T-cell (primary cell): Measurements from ENCODE around the gene SELENOW. TPM values are rescaled to one million over a fixed set of nuclear protein-coding genes. Genes with fewer than 3 reads are reported as not detected.

ENCODE experiments used
- ATAC-seq, 4 experiments: fragments of 200-7000 bp in 3 of 4; fragments of 150-1000 bp in 1 of 4; cut with Tn5 transposase; replicated peaks in 1 of 4; 1 replicate in 3 of 4; 2 replicates in 1 of 4; pipeline ENCODE4 v1.10.0; 2021; ENCODE audit warnings: moderate library complexity in 3 of 4, mild to moderate bottlenecking in 2 of 4, moderate number of reproducible peaks in 1 of 4
- CTCF ChIA-PET, 2 donors: fragments of 300-600 bp; sonication (Branson Sonifier 250); formaldehyde crosslinking; loops; one replicate each; lab custom pipeline; 2022; ENCODE audit warnings: antibody characterized with exemption in 2 of 2; lab: Charles Lee
- POLR2A ChIA-PET, 2 donors: fragments of 300-600 bp; sonication (Branson Sonifier 250); formaldehyde crosslinking; loops; one replicate each; lab custom pipeline; 2022; ENCODE audit warnings: antibody characterized with exemption in 2 of 2; lab: Charles Lee
- DNase-seq, 35 experiments: peaks; one replicate each; pipeline versions ENCODE4 v3.0.0 to v3.0.0-alpha.2; 2013 to 2023
- H3K27ac ChIP-seq: one replicate; pipeline ENCODE4 v1.5.1; 2013; ENCODE audit warnings: low read length
- H3K27me3 ChIP-seq, 2 experiments: replicated peaks in 1 of 2; 1 replicate in 1 of 2; 2 replicates in 1 of 2; pipeline versions ENCODE4 v1.6.1 to v1.7.0; 2013; ENCODE audit warnings: low read length in 1 of 2, mixed read lengths in 1 of 2; ENCODE audit not compliant: control insufficient read depth in 2 of 2, insufficient read depth in 2 of 2; ENCODE audit errors: extremely low read depth in 1 of 2
- H3K36me3 ChIP-seq, 2 donors: 1 replicate in 1 of 2; 2 replicates in 1 of 2; pipeline versions ENCODE4 v1.6.1 to v1.7.0; 2013; ENCODE audit warnings: low read length in 1 of 2; ENCODE audit not compliant: control insufficient read depth in 2 of 2, insufficient read depth in 1 of 2; ENCODE audit errors: extremely low read depth in 1 of 2
- H3K4me1 ChIP-seq, 2 experiments: 1 replicate in 1 of 2; 2 replicates in 1 of 2; pipeline versions ENCODE4 v1.6.1 to v1.7.0; 2013; ENCODE audit warnings: low read length in 2 of 2, mixed read lengths in 1 of 2; ENCODE audit not compliant: insufficient read depth in 2 of 2, control insufficient read depth in 1 of 2; ENCODE audit errors: extremely low read depth in 1 of 2
- H3K4me3 ChIP-seq, 2 donors: 1 replicate in 1 of 2; 2 replicates in 1 of 2; pipeline versions ENCODE4 v1.5.1 to v1.7.0; 2013; ENCODE audit warnings: mild to moderate bottlenecking in 2 of 2, low read length in 1 of 2, moderate library complexity in 1 of 2; ENCODE audit not compliant: control insufficient read depth in 1 of 2; ENCODE audit errors: extremely low read depth in 1 of 2
- H3K9me3 ChIP-seq: 2 replicates; pipeline ENCODE4 v1.7.0; 2013
- H3K27ac Mint-ChIP-seq, 2 donors: one replicate each; pipeline ENCODE4 v1.8.0; 2020 to 2021; ENCODE audit warnings: mild to moderate bottlenecking in 2 of 2, mixed read lengths in 2 of 2
- H3K27me3 Mint-ChIP-seq, 2 donors: one replicate each; pipeline ENCODE4 v1.8.0; 2021 to 2022; ENCODE audit warnings: mixed read lengths in 2 of 2
- H3K36me3 Mint-ChIP-seq: one replicate; pipeline ENCODE4 v1.8.0; 2021; ENCODE audit warnings: mixed read lengths
- H3K4me1 Mint-ChIP-seq, 3 donors: one replicate each; pipeline ENCODE4 v1.8.0; 2020 to 2022; ENCODE audit warnings: mixed read lengths in 3 of 3, mild to moderate bottlenecking in 1 of 3
- H3K4me3 Mint-ChIP-seq, 3 donors: one replicate each; pipeline ENCODE4 v1.8.0; 2020 to 2022; ENCODE audit warnings: mild to moderate bottlenecking in 3 of 3, mixed read lengths in 3 of 3, moderate library complexity in 3 of 3
- H3K9me3 Mint-ChIP-seq, 3 donors: one replicate each; pipeline ENCODE4 v1.8.0; 2020 to 2022; ENCODE audit warnings: mixed read lengths in 3 of 3
- WGBS: methylation state at CpG from one replicate; pipeline ENCODE4 v1.1.5; 2013; ENCODE audit warnings: missing lambda C conversion rate; ENCODE audit not compliant: insufficient coverage; 5-methylcytosine and 5-hydroxymethylcytosine counted together
- total RNA-seq, 35 experiments: library from RNA in 6 of 35; stranded (reverse) in 6 of 35; fragments of 120-200 nt in 1 of 35; gene quantifications; one replicate each; pipeline versions ENCODE4 v1.2.1 to v1.2.4 and lab custom pipeline; 2013 to 2026

The SELENOW gene
- total RNA-seq, 5 donors from 2014 or later (not counting 1 experiment from before 2014, with no cell fraction given) = 91.5 to 111 (median 101) TPM

- ATAC-seq = no peak
- no peaks in the 10 kb centered on the region for H3K9me3 Mint-ChIP-seq
- Histone ChIP-seq H3K9me3 (no peaks in the 10 kb centered on the region), H3K27ac (no peak overlapping the region), H3K4me3 (no peak overlapping the region), H3K27me3 (peaks cover 0 to 19% of the 10 kb centered on the region in 2 experiments), H3K36me3 (no peaks in the 10 kb centered on the region), H3K4me1 (peaks cover 0 to 7% of the 10 kb centered on the region in 2 experiments)
- peaks cover 9 to 11% of the 10 kb centered on the region in 2 donors for H3K27me3 Mint-ChIP-seq
- ChIA-PET POLR2A (no interaction called here), CTCF (interaction anchor here in 1 of 2 donors (0.6 kb wide), 1 partner anchor 432 kb away, joined by 3 read pairs; no protein-coding TSS in a partner anchor)
- H3K4me3 Mint-ChIP-seq = no peak overlapping the region
- H3K36me3 Mint-ChIP-seq = no peaks in the 10 kb centered on the region
- no peak for DNase-seq
- no peak overlapping the region for H3K27ac Mint-ChIP-seq
- 87% methylated on average over 12 of the region's 18 CpGs for WGBS
- H3K4me1 Mint-ChIP-seq = peaks cover 2 to 9% (median 2%) of the 10 kb centered on the region in 3 donors
These were observed 16.0 kb downstream of the SELENOW start for GRCh38 chr19:47794526-47794925.

GRCh38 chr19:47796785-47797184 lies 18.3 kb downstream of the SELENOW start:
- H3K9me3 Mint-ChIP-seq = peaks cover 0 to 5% (median 5%) of the 10 kb centered on the region in 3 donors
- peaks cover 4% of the 10 kb centered on the region for H3K36me3 Mint-ChIP-seq
- Histone ChIP-seq H3K27me3 (peaks cover 0 to 10% of the 10 kb centered on the region in 2 experiments), H3K27ac (no peak overlapping the region), H3K36me3 (no peaks in the 10 kb centered on the region), H3K4me3 (no peak overlapping the region), H3K9me3 (no peaks in the 10 kb centered on the region), H3K4me1 (no peaks in the 10 kb centered on the region)
- ChIA-PET POLR2A (no interaction called here), CTCF (no interaction called here)
- no CpG with 5 or more reads among the region's 2 CpGs for WGBS
- no peak overlapping the region for H3K27ac Mint-ChIP-seq
- H3K27me3 Mint-ChIP-seq = peaks cover 6 to 11% of the 10 kb centered on the region in 2 donors
- no peak overlapping the region for H3K4me3 Mint-ChIP-seq
- DNase-seq = no peak
- no peak for ATAC-seq
- no peaks in the 10 kb centered on the region for H3K4me1 Mint-ChIP-seq

GRCh38 chr19:47797996-47798903 lies 19.7 kb downstream of the SELENOW start:
- ChIA-PET POLR2A (no interaction called here), CTCF (no interaction called here)
- WGBS = 100% methylated on average over 1 of the region's 14 CpGs
- Mint-ChIP-seq H3K9me3 (peaks cover 0 to 5% (median 5%) of the 10 kb centered on the region in 3 donors), H3K4me3 (no peak overlapping the region), H3K4me1 (no peaks in the 10 kb centered on the region), H3K36me3 (peaks cover 4% of the 10 kb centered on the region), H3K27ac (no peak overlapping the region), H3K27me3 (peaks cover 6 to 11% of the 10 kb centered on the region in 2 donors)
- Histone ChIP-seq H3K9me3 (no peaks in the 10 kb centered on the region), H3K27me3 (peaks cover 0 to 10% of the 10 kb centered on the region in 2 experiments), H3K27ac (no peak overlapping the region), H3K4me3 (no peak overlapping the region), H3K36me3 (no peaks in the 10 kb centered on the region), H3K4me1 (no peaks in the 10 kb centered on the region)
- no peak for DNase-seq
- ATAC-seq = no peak

- DNase-seq (no peak), ATAC-seq (no peak)
- Mint-ChIP-seq H3K27me3 (peaks cover 6 to 11% of the 10 kb centered on the region in 2 donors), H3K9me3 (peaks cover 0 to 5% (median 5%) of the 10 kb centered on the region in 3 donors), H3K4me1 (no peaks in the 10 kb centered on the region), H3K4me3 (no peak overlapping the region), H3K27ac (no peak overlapping the region), H3K36me3 (peaks cover 4% of the 10 kb centered on the region)
- Histone ChIP-seq H3K9me3 (no peaks in the 10 kb centered on the region), H3K4me1 (no peaks in the 10 kb centered on the region), H3K27ac (no peak overlapping the region), H3K4me3 (no peak overlapping the region), H3K36me3 (no peaks in the 10 kb centered on the region), H3K27me3 (peaks cover 0 to 10% of the 10 kb centered on the region in 2 experiments)
- CTCF ChIA-PET = no interaction called here
- WGBS = no CpG with 5 or more reads among the region's 4 CpGs
- POLR2A ChIA-PET = no interaction called here
These were observed 20.4 kb downstream of the SELENOW start for GRCh38 chr19:47798904-47799266.

- 100% methylated on average over 3 of the region's 4 CpGs for WGBS
- ATAC-seq (no peak), DNase-seq (no peak)
- no peaks in the 10 kb centered on the region for H3K4me1 ChIP-seq
- Mint-ChIP-seq H3K9me3 (peaks cover 0 to 5% (median 5%) of the 10 kb centered on the region in 3 donors), H3K36me3 (peaks cover 4% of the 10 kb centered on the region), H3K27ac (no peak overlapping the region), H3K4me1 (no peaks in the 10 kb centered on the region), H3K27me3 (peaks cover 2 to 11% of the 10 kb centered on the region in 2 donors), H3K4me3 (no peak overlapping the region)
- no peaks in the 10 kb centered on the region for H3K36me3 ChIP-seq
- POLR2A ChIA-PET = no interaction called here
- no peak overlapping the region for H3K4me3 ChIP-seq
- no peaks in the 10 kb centered on the region for H3K9me3 ChIP-seq
- H3K27ac ChIP-seq = no peak overlapping the region
- peaks cover 0 to 10% of the 10 kb centered on the region in 2 experiments for H3K27me3 ChIP-seq
- CTCF ChIA-PET = no interaction called here
These were observed 22.8 kb downstream of the SELENOW start for GRCh38 chr19:47801270-47801669.

GRCh38 chr19:47802521-47803043 lies 24.1 kb downstream of the SELENOW start:
- Mint-ChIP-seq H3K9me3 (peaks cover 0 to 5% (median 5%) of the 10 kb centered on the region in 3 donors), H3K36me3 (peaks cover 4% of the 10 kb centered on the region), H3K27me3 (peaks cover 2 to 11% of the 10 kb centered on the region in 2 donors), H3K4me3 (no peak overlapping the region), H3K4me1 (no peaks in the 10 kb centered on the region), H3K27ac (no peak overlapping the region)
- no peaks in the 10 kb centered on the region for H3K36me3 ChIP-seq
- DNase-seq (no peak), ATAC-seq (no peak)
- WGBS = 95% methylated on average over 9 of the region's 25 CpGs
- CTCF ChIA-PET = no interaction called here
- no peak overlapping the region for H3K27ac ChIP-seq
- no peaks in the 10 kb centered on the region for H3K4me1 ChIP-seq
- H3K4me3 ChIP-seq = no peak overlapping the region
- peaks cover 0 to 10% of the 10 kb centered on the region in 2 experiments for H3K27me3 ChIP-seq
- H3K9me3 ChIP-seq = no peaks in the 10 kb centered on the region
- POLR2A ChIA-PET = no interaction called here
